HEK293 (cell line): Measurements from ENCODE around the gene TBC1D4.

Experiments
- CTCF ChIA-PET: fragments of 350-600 bp; formaldehyde crosslinking; extraction: SDS; loops from one replicate; lab custom pipeline; 2021; ENCODE audit warnings: antibody characterized with exemption; lab: Yijun Ruan, JAX
- POLR2A ChIA-PET: fragments of 300-600 bp; formaldehyde crosslinking; extraction: SDS; loops from one replicate; lab custom pipeline; 2020; ENCODE audit warnings: antibody characterized with exemption, inconsistent platforms; lab: Yijun Ruan, JAX
- H3K27ac ChIP-seq: fragments of 200-500 bp; sonication (Bioruptor generic); 2 replicates; pipeline ENCODE4 v1.5.1; 2014; ENCODE audit warnings: low read depth, low read length, control low read depth, inconsistent platforms; ENCODE audit errors: extremely low read depth
- H3K36me3 ChIP-seq, 2 experiments: fragments of 200-500 bp in 1 of 2; sonication (Bioruptor generic) in 1 of 2; 1 replicate in 1 of 2; 2 replicates in 1 of 2; pipeline ENCODE4 v1.5.1; 2014 to 2017; ENCODE audit warnings: inconsistent platforms in 2 of 2, low read length in 2 of 2; ENCODE audit not compliant: control insufficient read depth in 2 of 2, insufficient read depth in 1 of 2
- H3K4me1 ChIP-seq: fragments of 200-500 bp; sonication (Bioruptor generic); 2 replicates; pipeline ENCODE4 v1.5.1; 2014; ENCODE audit warnings: mild to moderate bottlenecking, low read length, inconsistent platforms; ENCODE audit not compliant: control insufficient read depth, insufficient read depth
- H3K4me3 ChIP-seq: 2 replicates; pipeline ENCODE4 v1.5.1; 2011; ENCODE audit warnings: low read depth, mild to moderate bottlenecking, control low read depth, low read length, moderate library complexity
- H3K9me3 ChIP-seq: fragments of 200-500 bp; sonication (Bioruptor generic); 2 replicates; pipeline ENCODE4 v1.5.1; 2014; ENCODE audit warnings: low read depth, low read length, inconsistent platforms; ENCODE audit not compliant: control insufficient read depth, insufficient read depth
- EGR2 ChIP-seq: fragments of 450-650 bp; formaldehyde crosslinking; IDR thresholded peaks from 2 replicates; pipeline ENCODE4 v1.5.1; 2016; ENCODE audit warnings: low read depth, missing biosample characterization, missing genetic modification characterization
- KLF16 ChIP-seq: fragments of 450-650 bp; formaldehyde crosslinking; IDR thresholded peaks from 2 replicates; pipeline ENCODE4 v1.5.1; 2017; ENCODE audit warnings: missing biosample characterization, missing genetic modification characterization
- KLF7 ChIP-seq: fragments of 450-650 bp; formaldehyde crosslinking; IDR thresholded peaks from 2 replicates; pipeline ENCODE4 v1.5.1; 2016; ENCODE audit warnings: missing biosample characterization, missing genetic modification characterization, borderline replicate concordance
- SCRT1 ChIP-seq: fragments of 450-650 bp; formaldehyde crosslinking; IDR thresholded peaks from 2 replicates; pipeline ENCODE4 v1.5.1; 2016; ENCODE audit warnings: missing biosample characterization, missing genetic modification characterization, borderline replicate concordance
- SETDB1 ChIP-seq: IDR thresholded peaks from one replicate; pipeline ENCODE4 v1.6.1; 2017; ENCODE audit warnings: mild to moderate bottlenecking, low read length, moderate library complexity, mixed read lengths; ENCODE audit not compliant: insufficient read length
- ZNF140 ChIP-seq: fragments of 450-650 bp; formaldehyde crosslinking; IDR thresholded peaks from 2 replicates; pipeline ENCODE4 v1.5.1; 2016; ENCODE audit warnings: missing biosample characterization, missing genetic modification characterization
- ZNF239 ChIP-seq: fragments of 450-650 bp; formaldehyde crosslinking; IDR thresholded peaks from 2 replicates; pipeline ENCODE4 v1.5.1; 2016; ENCODE audit warnings: missing biosample characterization, missing genetic modification characterization
- ZNF335 ChIP-seq: fragments of 450-650 bp; formaldehyde crosslinking; conservative IDR thresholded peaks from 2 replicates; pipeline ENCODE4 v1.5.1; 2016; ENCODE audit warnings: missing biosample characterization, missing genetic modification characterization
- ZNF341 ChIP-seq: fragments of 450-650 bp; formaldehyde crosslinking; IDR thresholded peaks from 2 replicates; pipeline ENCODE4; 2016; ENCODE audit warnings: low read depth, missing biosample characterization, missing genetic modification characterization
- ZNF747 ChIP-seq: fragments of 450-650 bp; formaldehyde crosslinking; IDR thresholded peaks from 2 replicates; pipeline ENCODE4 v1.5.1; 2016; ENCODE audit warnings: missing biosample characterization, missing genetic modification characterization
- ZNF830 ChIP-seq: fragments of 450-650 bp; IDR thresholded peaks from 2 replicates; pipeline ENCODE4 v1.5.0; 2018; ENCODE audit warnings: missing biosample characterization, missing genetic modification characterization, low read depth, mild to moderate bottlenecking, moderate library complexity
- ZNF843 ChIP-seq: fragments of 450-650 bp; formaldehyde crosslinking; IDR thresholded peaks from 2 replicates; pipeline ENCODE4 v1.5.1; 2016; ENCODE audit warnings: missing biosample characterization, missing genetic modification characterization
- TF ChIP-seq, protein P1 (sequence below): sonication (generic); formaldehyde crosslinking; IDR thresholded peaks from 2 replicates; pipeline ENCODE4 v1.8.1; 2022; ENCODE audit warnings: mild to moderate bottlenecking, moderate library complexity, missing genetic modification reagents
- TF ChIP-seq, protein P2 (sequence below): fragments of 450-650 bp; formaldehyde crosslinking; optimal IDR thresholded peaks from 2 replicates; pipeline ENCODE3; 2016; ENCODE audit warnings: missing biosample characterization, mild to moderate bottlenecking, missing genetic modification characterization
- TF ChIP-seq, protein P3 (sequence below): fragments of 450-650 bp; IDR thresholded peaks from 2 replicates; pipeline ENCODE4 v1.5.1; 2018; ENCODE audit warnings: missing biosample characterization, mild to moderate bottlenecking, missing genetic modification characterization
- TF ChIP-seq, protein P4 (sequence below): fragments of 450-650 bp; formaldehyde crosslinking; IDR thresholded peaks from 2 replicates; pipeline ENCODE4 v1.5.1; 2016; ENCODE audit warnings: missing biosample characterization, missing genetic modification characterization, borderline replicate concordance

The TBC1D4 gene

DNA sequence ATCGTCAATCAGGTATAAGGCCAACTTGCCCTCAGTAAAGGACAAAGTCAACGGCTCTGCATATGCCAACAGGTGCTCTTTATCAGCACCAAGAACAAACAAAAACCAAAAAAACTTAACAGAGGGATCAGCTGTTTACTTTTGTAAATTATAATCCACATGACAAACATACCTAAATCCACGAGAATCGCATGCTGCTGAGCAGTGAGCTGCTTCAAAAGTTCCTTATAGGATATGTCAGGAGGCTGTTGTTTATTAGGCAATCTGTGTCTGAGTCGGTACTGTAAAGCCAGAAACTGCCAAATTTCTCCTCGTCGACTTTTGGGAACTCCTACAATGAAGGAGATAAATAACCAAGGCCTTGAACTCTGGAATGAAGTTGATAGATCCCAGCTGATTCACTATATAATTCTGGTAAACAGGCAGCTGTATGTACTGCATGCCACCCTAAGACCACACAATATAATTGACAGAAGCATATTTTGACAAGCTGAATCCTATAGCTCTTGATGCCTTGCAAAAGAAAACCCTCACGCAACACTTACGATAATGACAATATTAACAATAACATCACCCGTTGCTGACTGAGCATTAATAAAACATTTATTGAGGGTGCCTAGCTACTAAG is 179.8 kb downstream of the TBC1D4 start:
- H3K36me3 ChIP-seq: peaks cover 0 to 17% of the 10 kb centered on the region in 2 experiments; a peak in 1 of 3 replicates
- H3K27ac ChIP-seq: no peak overlapping the region
- no peaks in the 10 kb centered on the region for H3K4me1 ChIP-seq
- TF ChIP-seq EGR2 (tag by site-specific recombination): no peak
- no peak for TF ChIP-seq ZNF747
- no peak for TF ChIP-seq ZNF140 (tag by site-specific recombination)
- no peak for TF ChIP-seq SETDB1
- no peak for TF ChIP-seq ZNF843 (tag by site-specific recombination)
- TF ChIP-seq, protein P1, sequence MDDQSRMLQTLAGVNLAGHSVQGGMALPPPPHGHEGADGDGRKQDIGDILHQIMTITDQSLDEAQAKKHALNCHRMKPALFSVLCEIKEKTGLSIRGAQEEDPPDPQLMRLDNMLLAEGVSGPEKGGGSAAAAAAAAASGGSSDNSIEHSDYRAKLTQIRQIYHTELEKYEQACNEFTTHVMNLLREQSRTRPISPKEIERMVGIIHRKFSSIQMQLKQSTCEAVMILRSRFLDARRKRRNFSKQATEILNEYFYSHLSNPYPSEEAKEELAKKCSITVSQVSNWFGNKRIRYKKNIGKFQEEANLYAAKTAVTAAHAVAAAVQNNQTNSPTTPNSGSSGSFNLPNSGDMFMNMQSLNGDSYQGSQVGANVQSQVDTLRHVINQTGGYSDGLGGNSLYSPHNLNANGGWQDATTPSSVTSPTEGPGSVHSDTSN (CRISPR knock-in tag): no peak
- TF ChIP-seq ZNF341 (tag by site-specific recombination): no peak
- TF ChIP-seq, protein P2, sequence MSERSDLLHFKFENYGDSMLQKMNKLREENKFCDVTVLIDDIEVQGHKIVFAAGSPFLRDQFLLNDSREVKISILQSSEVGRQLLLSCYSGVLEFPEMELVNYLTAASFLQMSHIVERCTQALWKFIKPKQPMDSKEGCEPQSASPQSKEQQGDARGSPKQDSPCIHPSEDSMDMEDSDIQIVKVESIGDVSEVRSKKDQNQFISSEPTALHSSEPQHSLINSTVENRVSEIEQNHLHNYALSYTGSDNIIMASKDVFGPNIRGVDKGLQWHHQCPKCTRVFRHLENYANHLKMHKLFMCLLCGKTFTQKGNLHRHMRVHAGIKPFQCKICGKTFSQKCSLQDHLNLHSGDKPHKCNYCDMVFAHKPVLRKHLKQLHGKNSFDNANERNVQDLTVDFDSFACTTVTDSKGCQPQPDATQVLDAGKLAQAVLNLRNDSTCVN (tag by site-specific recombination): no peak
- TF ChIP-seq KLF7 (tag by site-specific recombination): no peak
- TF ChIP-seq, protein P3, sequence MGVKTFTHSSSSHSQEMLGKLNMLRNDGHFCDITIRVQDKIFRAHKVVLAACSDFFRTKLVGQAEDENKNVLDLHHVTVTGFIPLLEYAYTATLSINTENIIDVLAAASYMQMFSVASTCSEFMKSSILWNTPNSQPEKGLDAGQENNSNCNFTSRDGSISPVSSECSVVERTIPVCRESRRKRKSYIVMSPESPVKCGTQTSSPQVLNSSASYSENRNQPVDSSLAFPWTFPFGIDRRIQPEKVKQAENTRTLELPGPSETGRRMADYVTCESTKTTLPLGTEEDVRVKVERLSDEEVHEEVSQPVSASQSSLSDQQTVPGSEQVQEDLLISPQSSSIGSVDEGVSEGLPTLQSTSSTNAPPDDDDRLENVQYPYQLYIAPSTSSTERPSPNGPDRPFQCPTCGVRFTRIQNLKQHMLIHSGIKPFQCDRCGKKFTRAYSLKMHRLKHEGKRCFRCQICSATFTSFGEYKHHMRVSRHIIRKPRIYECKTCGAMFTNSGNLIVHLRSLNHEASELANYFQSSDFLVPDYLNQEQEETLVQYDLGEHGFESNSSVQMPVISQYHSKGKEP (tag by site-specific recombination): no peak
- TF ChIP-seq SCRT1 (tag by site-specific recombination): no peak
- no peak for TF ChIP-seq ZNF335 (tag by site-specific recombination)
- TF ChIP-seq KLF16: no peak
- TF ChIP-seq ZNF239 (tag by site-specific recombination): no peak
- no peak for TF ChIP-seq ZNF830 (tag by site-specific recombination)
- TF ChIP-seq, protein P4, sequence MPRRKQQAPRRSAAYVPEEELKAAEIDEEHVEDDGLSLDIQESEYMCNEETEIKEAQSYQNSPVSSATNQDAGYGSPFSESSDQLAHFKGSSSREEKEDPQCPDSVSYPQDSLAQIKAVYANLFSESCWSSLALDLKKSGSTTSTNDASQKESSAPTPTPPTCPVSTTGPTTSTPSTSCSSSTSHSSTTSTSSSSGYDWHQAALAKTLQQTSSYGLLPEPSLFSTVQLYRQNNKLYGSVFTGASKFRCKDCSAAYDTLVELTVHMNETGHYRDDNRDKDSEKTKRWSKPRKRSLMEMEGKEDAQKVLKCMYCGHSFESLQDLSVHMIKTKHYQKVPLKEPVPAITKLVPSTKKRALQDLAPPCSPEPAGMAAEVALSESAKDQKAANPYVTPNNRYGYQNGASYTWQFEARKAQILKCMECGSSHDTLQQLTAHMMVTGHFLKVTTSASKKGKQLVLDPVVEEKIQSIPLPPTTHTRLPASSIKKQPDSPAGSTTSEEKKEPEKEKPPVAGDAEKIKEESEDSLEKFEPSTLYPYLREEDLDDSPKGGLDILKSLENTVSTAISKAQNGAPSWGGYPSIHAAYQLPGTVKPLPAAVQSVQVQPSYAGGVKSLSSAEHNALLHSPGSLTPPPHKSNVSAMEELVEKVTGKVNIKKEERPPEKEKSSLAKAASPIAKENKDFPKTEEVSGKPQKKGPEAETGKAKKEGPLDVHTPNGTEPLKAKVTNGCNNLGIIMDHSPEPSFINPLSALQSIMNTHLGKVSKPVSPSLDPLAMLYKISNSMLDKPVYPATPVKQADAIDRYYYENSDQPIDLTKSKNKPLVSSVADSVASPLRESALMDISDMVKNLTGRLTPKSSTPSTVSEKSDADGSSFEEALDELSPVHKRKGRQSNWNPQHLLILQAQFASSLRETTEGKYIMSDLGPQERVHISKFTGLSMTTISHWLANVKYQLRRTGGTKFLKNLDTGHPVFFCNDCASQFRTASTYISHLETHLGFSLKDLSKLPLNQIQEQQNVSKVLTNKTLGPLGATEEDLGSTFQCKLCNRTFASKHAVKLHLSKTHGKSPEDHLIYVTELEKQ: no peak
- ChIA-PET POLR2A (no interaction called here), CTCF (no interaction called here)
- H3K9me3 ChIP-seq: no peaks in the 10 kb centered on the region
- no peak overlapping the region for H3K4me3 ChIP-seq
